ENCODE measurements around the gene LIPE. TPM values are rescaled to one million over a fixed set of nuclear protein-coding genes. Genes with fewer than 3 reads are reported as not detected.

LIPE gene
- total RNA-seq, 1 donor from 2014 or later = 20.9 TPM

DNA sequence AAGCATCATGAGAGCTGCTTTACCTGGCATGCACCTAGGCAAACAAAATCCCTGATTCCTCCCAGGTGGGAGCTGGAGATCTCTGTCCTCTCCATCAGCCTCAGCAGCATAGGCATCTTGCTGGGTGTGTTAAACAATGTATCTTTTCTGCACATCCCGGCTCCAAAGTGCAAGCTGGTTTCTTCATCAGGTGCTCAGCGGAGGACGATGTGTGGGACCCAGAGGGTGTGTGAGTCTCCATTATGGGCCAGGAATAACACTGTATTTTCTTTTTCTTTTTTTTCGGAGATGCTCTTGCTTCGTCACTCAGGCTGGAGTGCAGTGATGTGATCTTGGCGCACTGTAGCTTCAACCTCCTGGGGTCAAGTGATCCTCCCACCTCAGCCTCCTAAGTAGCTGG lies 47.0 kb downstream of the LIPE start:
- no peak for DNase-seq (ENCODE audit: low spot score)

DNA sequence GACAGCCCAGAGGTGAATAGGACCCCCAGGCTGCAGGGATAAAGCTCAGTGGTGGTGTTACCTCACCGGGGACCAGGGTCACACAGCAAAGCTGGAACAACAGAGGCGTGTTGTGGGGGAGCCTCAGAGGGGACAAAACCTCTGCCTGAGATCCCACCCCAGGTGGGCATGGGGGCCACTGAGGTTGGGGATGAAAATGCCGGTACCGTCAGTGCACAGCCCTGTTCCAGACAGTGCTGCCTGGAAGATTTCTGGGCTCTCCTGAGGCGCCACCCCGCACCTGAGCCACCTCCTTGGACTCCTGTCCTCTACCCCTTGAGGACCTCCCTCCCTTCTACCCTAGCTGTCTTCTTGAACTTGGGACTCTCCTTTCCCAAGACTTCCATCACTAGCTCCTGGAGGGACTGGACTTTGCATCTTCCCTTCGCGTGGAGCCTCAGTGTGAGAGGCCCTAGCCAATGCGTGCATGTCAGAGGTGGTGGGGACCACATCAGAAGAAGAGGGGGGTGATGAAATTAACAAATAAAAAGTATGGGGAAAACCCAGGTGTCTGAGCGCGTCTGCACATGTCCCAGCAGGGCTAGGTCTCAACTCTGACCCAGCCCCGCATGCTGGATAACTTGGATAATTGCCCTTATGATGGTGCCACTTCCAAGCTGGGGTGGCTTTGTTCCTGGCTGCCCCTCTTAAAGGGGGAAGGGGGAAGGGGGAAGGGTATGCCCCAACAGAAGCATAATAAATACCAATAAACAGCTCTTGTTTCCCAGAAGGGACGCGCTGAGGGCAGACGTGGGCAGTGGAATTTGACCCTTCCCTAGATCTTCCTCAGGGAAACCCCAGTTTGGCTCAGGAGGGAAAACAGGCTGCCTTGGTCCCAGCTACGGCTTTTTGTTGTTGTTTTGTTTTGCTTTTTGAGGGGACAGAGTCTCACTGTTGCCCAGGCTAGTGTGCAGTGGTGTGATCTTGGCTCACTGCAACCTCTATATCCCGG lies 48.7 kb downstream of the LIPE start:
- DNase-seq (ENCODE audit: low spot score) = no peak

DNA sequence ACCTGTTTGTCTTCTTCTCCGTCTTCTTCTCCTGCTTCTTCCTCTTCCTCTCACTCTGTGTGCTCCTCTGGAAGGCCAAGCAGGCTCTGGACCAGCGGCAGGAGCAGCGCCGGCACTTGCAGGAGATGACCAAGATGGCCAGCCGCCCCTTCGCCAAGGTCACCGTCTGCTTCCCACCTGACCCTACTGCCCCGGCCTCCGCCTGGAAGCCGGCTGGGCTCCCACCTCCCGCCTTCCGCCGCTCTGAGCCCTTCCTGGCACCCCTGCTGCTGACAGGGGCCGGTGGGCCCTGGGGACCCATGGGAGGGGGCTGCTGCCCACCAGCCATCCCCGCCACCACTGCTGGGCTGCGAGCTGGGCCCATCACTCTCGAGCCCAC lies 51.0 kb downstream of the LIPE start:
- DNase-seq (ENCODE audit: low spot score) = no peak

DNA sequence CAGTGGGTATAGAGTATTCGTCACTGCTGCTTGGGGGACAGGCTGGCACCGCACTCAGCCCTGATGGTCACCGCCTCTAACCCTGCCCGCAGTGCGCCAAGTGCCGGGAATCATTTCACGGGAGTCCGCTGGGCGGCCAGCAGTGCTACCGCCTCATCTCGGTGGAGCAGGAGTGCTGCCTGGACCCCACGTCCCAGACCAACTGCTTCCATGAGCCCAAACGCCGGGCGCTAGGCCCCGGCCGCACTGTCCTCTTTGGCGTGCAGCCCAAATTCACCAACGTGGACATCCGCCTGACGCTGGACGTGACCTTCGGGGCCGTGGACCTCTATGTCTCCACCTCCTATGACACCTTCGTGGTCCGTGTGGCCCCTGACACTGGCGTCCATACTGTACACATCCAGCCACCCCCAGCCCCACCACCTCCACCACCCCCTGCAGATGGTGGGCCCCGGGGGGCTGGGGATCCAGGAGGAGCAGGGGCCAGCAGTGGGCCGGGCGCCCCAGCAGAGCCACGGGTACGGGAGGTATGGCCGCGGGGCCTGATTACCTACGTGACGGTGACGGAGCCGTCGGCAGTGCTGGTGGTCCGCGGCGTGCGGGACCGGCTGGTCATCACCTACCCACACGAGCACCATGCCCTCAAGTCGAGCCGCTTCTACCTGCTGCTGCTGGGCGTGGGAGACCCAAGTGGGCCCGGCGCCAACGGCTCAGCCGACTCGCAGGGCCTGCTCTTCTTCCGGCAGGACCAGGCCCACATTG lies 51.6 kb downstream of the LIPE start:
- no peak for DNase-seq (ENCODE audit: low spot score)

DNA sequence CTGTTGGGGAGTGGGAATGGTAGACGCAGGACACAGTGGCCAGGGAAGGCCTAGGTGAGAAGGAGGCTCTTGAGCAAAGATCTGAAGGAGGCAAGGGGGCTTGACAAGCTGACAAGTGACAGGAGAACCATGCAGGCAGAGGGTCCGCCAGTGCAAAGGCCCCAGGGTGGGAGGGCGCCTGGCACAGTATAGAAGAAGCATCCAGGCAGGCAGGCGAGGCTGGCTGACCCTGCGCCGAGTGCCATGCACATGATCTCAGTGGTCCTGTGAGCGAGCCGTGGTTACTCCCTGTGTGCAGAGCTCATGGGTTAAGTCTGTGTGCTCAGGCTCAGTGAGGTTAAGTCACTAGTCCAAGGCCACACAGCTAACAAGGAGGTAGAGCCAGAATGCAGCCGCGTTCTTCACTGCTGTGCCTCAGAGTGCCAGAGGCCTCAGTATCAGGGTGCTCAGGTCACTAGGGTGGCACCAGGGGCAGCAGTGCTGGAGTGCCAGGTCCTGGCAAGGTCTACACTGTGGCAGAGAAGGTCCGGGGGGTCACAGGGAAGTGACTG lies 52.3 kb downstream of the LIPE start:
- DNase-seq (ENCODE audit: low spot score) = no peak

DNA sequence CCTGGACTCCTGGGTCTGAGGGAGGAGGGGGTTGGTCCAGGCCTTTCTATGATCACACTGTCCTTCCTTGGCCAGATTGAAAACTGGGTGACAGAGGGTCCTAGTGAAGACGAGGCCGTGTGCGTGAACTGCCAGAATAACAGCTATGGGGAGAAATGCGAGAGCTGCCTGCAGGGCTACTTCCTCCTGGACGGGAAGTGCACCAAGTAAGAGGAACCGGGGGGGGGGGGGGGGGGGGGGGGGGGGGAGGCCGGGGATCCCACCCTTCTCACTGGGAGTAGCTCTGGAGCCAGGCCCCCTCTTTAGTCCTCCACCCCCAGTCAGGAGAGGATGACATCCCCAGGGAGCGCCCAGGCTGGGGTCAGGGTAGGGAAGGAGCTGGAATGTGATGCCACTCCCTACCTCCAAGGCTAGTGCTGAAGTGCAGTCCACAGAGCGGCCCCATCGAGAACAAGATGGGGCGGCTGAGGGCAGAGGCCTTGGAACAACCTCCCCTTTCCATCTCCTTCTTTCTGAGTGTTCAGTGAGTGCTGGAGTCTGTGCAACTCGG lies 56.5 kb downstream of the LIPE start:
- DNase-seq (ENCODE audit: low spot score) = no peak

DNA sequence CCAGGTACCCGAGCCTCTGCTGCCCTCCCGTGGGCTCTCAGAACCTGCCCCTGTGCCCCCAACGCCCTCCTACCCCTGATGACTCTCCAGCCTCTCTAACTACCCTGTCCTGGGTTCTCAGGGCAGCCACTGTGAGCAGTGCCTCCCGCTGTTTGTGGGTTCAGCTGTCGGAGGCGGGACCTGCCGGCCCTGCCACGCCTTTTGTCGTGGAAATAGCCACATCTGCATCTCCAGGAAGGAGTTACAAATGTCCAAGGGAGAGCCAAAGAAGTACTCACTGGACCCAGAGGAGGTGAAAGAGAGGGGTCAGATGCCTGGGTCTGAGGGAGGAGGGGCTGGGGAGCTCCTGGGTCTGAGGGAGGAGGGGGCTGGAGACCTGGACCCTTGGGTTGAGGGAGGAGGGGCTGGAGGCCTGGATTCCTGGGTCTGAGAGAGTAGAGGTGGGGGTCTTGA lies 57.1 kb downstream of the LIPE start:
- no peak for DNase-seq (ENCODE audit: low spot score)

DNA sequence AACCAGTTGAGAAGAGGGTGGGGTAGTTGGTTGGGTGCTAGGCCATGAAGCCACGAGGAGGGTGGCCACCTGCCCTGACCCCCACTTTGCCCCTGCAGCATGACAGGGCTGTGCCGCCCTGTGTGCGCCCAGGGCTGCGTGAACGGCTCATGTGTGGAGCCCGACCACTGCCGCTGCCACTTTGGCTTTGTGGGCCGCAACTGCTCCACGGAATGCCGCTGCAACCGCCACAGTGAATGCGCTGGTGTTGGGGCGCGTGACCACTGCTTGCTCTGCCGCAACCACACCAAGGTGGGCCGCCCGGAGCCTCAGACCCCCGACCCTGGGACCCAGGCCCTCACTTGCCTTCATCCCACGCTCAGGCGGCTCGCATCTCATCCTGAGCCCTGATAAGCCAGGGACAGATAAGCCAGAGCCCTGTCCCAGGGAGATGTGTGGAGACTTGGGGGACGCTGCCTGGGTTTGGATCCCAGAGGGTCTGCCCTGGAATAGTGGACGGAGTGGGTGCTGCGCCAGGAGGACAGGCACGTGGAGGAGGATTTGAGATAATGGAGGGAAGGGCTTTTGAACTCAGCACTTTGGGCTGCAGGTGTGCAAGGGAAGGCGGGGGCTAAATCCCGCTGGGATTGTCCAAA lies 57.6 kb downstream of the LIPE start:
- no peak for DNase-seq (ENCODE audit: low spot score)

DNA sequence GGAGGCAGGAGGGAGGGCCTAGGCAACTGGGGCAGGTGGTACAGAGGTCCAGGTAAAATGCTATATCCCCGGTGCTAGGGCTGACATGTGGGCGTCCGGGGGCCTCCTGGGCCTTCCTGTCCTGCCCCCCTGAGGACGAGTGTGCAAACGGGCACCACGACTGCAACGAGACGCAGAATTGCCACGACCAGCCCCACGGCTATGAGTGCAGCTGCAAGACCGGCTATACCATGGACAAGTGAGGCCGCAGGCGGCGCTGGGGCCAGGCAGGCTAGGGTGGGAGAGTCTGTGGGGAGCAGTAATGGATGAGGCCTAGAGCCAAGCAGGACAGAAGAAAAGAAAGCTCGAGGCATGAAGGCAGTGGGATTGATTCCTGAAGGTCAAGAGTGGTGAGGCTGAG lies 58.4 kb downstream of the LIPE start:
- no peak for DNase-seq (ENCODE audit: low spot score)

DNA sequence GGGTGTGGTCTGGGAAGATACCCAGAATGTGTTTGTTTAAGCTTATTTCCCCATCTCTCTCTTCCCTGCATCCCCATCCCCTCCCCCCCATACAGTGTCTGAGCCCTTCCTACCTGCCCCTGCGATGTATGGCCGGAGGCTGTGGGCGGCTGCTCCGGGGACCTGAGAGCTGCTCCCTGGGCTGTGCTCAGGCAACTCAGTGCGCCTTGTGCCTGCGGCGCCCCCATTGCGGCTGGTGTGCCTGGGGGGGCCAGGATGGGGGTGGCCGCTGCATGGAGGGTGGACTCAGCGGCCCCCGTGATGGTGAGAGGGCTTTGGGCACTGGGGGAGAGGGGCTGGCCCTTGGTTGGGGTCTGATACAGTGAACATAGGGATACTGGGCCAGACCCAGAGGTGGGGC lies 58.8 kb downstream of the LIPE start:
- no peak for DNase-seq (ENCODE audit: low spot score)

DNA sequence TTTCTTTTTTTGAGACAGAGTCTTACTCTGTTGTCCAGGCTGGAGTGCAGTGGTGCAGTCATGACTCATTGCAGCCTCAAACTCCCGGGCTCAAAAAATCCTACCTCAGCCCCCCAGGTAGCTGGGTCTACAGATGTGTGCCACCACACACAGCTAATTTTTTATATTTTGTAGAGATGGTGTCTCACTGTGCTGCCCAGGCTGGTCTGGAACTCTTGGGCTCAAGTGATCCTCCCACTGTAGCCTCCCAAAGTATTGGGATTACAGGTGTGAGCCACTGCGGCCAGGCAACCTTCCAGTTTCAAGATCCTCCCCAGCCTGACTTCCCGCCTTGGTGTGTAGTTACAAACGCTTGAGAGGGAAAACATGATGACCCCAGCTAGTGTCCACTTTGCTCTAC lies 59.3 kb downstream of the LIPE start:
- DNase-seq (ENCODE audit: low spot score) = no peak

DNA sequence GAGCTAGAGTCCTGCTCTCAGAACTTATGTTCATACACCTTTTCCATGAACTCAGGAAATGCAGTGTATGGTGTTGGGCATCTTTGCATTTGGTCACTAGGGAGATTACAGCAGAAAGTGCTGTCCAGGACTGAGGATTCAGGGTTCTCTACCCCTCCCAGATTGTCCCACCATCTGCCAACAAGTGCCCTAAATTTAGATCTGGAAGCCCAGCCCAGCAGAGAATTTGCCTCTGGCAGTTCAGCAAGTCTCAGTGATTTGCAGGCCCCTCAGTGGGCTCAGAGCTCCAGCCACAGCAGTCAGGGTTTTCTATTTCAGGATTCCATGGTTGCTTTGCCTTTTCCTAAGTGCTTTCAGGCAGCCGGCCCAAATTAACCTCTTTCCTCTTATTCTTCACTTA lies 60.5 kb downstream of the LIPE start:
- no peak for DNase-seq (ENCODE audit: low spot score)

DNA sequence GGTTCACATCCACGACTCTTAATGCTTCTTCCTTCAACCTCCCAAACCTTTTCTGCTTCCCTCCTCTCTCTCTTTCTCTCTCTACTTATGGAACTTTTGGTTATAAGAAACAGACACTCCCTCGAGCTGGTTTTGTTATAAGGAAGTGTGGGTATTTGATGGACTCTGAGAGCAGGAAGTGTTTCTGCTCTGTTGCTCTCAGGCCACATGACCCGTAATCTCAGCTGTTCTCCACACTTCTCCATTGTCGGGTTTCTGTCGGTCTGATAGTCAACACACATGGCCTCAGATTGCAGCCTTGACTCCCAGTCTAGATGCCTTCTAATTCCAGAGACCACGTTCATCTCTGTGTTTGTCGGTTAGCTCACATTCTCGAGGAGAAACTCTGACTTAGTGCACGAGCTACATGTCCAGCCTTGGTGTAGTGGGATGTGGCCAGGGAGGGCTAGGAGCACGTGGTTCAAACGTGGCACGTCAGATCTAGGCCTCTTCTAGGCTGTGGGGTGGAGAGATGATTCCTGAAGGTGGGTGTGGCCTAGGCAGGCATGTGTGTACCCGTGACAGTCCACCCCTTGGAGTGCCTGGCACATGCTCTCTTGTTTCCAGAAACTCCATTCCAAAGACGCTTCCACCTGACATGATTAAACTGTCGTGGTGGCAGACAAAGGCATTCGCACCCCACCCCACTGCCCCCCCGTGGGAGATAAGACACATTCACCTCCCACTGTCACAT lies 63.4 kb downstream of the LIPE start:
- DNase-seq (ENCODE audit: low spot score) = no peak

DNA sequence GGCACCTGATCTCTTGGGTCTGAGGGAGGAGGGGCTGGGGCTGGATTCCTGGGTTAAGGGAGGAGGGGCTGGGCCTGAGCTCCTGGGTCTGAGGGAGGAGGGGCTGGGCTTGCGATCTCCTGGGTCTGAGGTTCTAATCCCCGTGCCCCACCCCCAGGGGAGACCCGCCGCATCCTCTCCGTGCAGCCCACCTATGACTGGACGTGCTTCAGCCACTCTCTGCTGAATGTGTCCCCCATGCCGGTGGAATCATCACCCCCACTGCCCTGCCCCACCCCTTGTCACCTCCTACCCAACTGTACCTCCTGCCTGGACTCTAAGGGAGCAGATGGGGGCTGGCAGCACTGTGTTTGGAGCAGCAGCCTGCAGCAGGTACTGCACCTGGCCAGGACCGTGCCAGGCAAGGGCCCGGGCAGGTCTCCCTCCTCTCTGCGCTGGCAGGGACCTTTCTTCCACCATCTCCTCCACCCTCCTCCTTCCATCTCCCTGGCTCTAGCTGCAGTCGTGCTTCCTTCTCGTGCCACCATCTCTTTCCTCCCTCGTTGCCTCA lies 64.2 kb downstream of the LIPE start:
- DNase-seq (ENCODE audit: low spot score) = no peak

DNA sequence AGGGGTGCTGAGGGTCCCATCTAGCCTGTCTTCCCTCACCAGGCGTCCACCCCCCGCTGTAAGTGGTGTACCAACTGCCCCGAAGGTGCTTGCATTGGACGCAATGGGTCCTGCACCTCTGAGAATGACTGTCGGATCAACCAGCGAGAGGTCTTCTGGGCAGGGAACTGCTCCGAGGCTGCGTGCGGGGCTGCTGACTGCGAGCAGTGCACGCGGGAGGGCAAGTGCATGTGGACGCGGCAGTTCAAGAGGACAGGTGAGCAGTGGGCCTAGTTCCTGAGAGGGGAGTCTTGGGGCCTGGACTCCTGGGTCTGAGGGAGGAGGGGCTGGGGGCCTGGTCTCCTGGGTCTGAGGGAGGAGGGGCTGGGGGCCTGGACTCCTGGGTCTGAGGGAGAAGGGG lies 64.8 kb downstream of the LIPE start:
- no peak for DNase-seq (ENCODE audit: low spot score)

DNA sequence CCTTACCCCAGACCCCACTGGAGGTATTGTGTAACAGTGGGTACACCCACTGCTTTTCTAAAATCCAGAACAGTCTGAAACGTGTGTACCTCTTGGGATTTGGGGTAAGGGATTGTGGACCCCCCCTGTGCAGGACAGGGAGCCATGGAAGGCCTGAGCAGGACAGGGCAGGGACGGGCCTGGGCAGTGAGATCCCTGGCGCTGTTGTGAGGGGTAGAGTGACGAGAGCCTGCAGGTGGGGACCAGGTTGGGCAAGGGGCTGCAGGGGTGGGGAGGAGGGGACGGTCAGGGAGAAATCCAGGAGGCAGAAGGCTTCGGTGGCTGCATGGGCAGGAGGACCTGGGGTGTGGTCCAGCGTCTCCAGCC lies 65.7 kb downstream of the LIPE start:
- no peak for DNase-seq (ENCODE audit: low spot score)

DNA sequence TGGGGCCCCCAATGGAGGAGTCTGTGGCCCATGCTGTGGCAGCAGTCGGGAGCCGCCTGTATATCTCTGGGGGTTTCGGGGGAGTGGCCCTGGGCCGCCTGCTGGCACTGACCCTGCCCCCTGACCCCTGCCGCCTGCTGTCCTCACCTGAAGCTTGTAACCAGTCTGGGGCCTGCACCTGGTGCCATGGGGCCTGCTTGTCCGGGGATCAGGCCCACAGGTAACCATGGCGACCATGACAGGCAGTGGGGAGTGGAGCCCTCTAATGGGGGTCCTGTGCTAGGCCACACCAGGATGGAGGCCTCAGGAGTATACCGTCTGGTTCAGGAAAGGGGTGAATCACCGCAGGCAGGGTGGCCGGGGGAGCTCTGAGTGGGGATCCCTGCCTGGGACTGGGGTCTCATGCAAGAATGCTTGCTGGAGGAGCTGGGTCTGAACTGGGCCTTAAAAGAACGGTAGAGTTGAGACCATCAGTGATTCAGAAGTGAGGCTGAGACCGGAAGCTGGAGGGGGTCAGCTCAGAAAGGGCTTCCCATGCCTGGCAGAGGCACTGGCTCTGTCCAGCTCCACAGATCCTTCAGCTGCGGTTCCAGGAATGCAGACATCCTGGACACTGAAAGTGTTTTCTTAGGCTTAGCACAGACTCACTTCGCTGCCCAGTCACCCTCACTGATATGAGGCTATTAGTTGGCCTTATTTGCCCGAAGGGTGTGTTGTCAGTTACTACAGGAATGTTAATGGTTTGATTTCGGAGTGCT lies 66.2 kb downstream of the LIPE start:
- no peak for DNase-seq (ENCODE audit: low spot score)

DNA sequence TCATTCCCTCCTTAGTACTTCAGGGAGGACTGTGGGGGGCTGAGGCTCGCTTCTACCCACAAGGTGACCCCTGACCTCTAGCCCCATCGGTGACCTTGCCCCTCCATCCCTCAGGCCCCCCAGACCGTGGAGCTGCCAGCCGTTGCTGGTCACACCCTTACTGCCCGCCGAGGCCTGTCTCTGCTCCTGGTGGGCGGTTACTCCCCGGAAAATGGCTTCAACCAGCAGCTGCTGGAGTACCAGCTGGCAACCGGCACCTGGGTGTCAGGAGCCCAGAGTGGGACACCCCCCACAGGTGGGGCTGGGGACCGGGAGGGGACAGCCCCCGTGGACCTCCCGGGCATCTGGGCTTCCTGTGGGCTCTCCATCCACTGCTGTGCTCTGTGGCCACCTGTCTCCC lies 69.9 kb downstream of the LIPE start:
- no peak for DNase-seq (ENCODE audit: low spot score)

DNA sequence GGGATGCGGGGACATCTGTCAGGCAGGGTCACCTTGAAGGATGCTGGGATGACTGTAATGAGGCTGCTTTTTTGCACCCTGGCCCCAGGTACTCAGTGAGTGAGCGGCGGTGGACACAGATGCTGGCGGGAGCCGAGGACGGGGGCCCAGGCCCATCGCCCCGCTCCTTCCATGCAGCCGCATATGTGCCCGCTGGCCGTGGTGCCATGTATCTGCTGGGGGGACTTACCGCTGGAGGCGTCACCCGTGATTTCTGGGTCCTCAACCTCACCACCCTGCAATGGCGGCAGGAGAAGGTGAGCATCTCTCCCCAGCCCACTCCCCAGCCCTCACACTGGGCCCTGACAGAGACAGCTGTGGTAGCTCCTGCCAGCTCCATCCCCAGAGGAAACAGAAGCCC lies 70.5 kb downstream of the LIPE start:
- DNase-seq (ENCODE audit: low spot score) = no peak

DNA sequence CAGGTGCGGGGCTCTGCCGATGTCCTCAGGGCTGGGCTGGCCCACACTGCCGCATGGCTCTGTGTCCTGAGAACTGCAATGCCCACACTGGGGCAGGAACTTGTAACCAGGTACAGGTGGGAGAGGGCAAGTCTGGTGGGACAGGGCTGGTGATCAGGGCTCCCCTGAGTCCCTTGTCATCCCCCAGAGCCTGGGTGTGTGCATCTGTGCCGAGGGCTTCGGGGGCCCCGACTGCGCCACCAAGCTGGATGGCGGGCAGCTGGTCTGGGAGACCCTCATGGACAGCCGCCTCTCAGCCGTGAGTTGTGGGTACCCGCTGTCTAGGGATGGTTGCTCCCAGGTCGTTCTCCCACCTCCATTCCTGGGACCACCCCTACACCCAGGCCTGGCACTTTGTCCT lies 71.3 kb downstream of the LIPE start:
- no peak for DNase-seq (ENCODE audit: low spot score)
